ENCODE measurements around the gene MAPK11.

The MAPK11 gene

GRCh38 chr22:50292643-50293440 lies 22.7 kb upstream of the MAPK11 start:
- Histone ChIP-seq H3K27ac (ENCODE audit: low read depth, low read length) (peak overlapping the region; percentile 81), H3K36me3 (ENCODE audit: control insufficient read depth, insufficient read depth, low read length) (peaks cover 33% of the 10 kb centered on the region), H3K27me3 (ENCODE audit: control insufficient read depth, insufficient read depth, low read length) (no peaks in the 10 kb centered on the region), H3K4me3 (ENCODE audit: low read depth, low read length) (0 out of 2 replicates have a peak overlapping the region, but pooled peaks have one; percentile 1), H3K9me3 (ENCODE audit: control insufficient read depth, insufficient read depth, low read length) (no peaks in the 10 kb centered on the region), H3K9ac (ENCODE audit: low read depth, low read length) (no peak overlapping the region), H3K4me1 (ENCODE audit: control insufficient read depth, insufficient read depth, low read length) (peaks cover 18% of the 10 kb centered on the region)

GRCh38 chr22:50289942-50290630 lies 19.9 kb upstream of the MAPK11 start:
- Histone ChIP-seq H3K36me3 (ENCODE audit: control insufficient read depth, insufficient read depth, low read length) (peaks cover 53% of the 10 kb centered on the region), H3K9me3 (ENCODE audit: control insufficient read depth, insufficient read depth, low read length) (no peaks in the 10 kb centered on the region), H3K9ac (ENCODE audit: low read depth, low read length) (no peak overlapping the region), H3K4me1 (ENCODE audit: control insufficient read depth, insufficient read depth, low read length) (peaks cover 18% of the 10 kb centered on the region), H3K4me3 (ENCODE audit: low read depth, low read length) (no peak overlapping the region), H3K27ac (ENCODE audit: low read depth, low read length) (no peak overlapping the region), H3K27me3 (ENCODE audit: control insufficient read depth, insufficient read depth, low read length) (no peaks in the 10 kb centered on the region)

GRCh38 chr22:50289151-50289941 lies 19.2 kb upstream of the MAPK11 start:
- Histone ChIP-seq H3K9me3 (ENCODE audit: control insufficient read depth, insufficient read depth, low read length) (no peaks in the 10 kb centered on the region), H3K9ac (ENCODE audit: low read depth, low read length) (no peak overlapping the region), H3K27ac (ENCODE audit: low read depth, low read length) (no peak overlapping the region), H3K4me1 (ENCODE audit: control insufficient read depth, insufficient read depth, low read length) (peaks cover 16% of the 10 kb centered on the region), H3K4me3 (ENCODE audit: low read depth, low read length) (no peak overlapping the region), H3K27me3 (ENCODE audit: control insufficient read depth, insufficient read depth, low read length) (no peaks in the 10 kb centered on the region), H3K36me3 (ENCODE audit: control insufficient read depth, insufficient read depth, low read length) (peaks cover 57% of the 10 kb centered on the region)

- Histone ChIP-seq H3K9ac (ENCODE audit: low read depth, low read length) (no peak overlapping the region), H3K4me1 (ENCODE audit: control insufficient read depth, insufficient read depth, low read length) (peaks cover 3% of the 10 kb centered on the region), H3K36me3 (ENCODE audit: control insufficient read depth, insufficient read depth, low read length) (peaks cover 68% of the 10 kb centered on the region), H3K27ac (ENCODE audit: low read depth, low read length) (no peak overlapping the region), H3K4me3 (ENCODE audit: low read depth, low read length) (no peak overlapping the region), H3K27me3 (ENCODE audit: control insufficient read depth, insufficient read depth, low read length) (no peaks in the 10 kb centered on the region), H3K9me3 (ENCODE audit: control insufficient read depth, insufficient read depth, low read length) (no peaks in the 10 kb centered on the region)
These were observed 17.6 kb upstream of the MAPK11 start for GRCh38 chr22:50287731-50288130.

- H3K9me3 ChIP-seq (ENCODE audit: control insufficient read depth, insufficient read depth, low read length), result no peaks in the 10 kb centered on the region
- no peaks in the 10 kb centered on the region for H3K4me1 ChIP-seq (ENCODE audit: control insufficient read depth, insufficient read depth, low read length)
- H3K4me3 ChIP-seq (ENCODE audit: low read depth, low read length), result no peak overlapping the region
- H3K36me3 ChIP-seq (ENCODE audit: control insufficient read depth, insufficient read depth, low read length), result peaks cover 77% of the 10 kb centered on the region
- H3K27me3 ChIP-seq (ENCODE audit: control insufficient read depth, insufficient read depth, low read length), result no peaks in the 10 kb centered on the region
- no peak overlapping the region for H3K27ac ChIP-seq (ENCODE audit: low read depth, low read length)
- H3K9ac ChIP-seq (ENCODE audit: low read depth, low read length), result no peak overlapping the region
These were observed 16.6 kb upstream of the MAPK11 start for GRCh38 chr22:50286701-50287318.

- no peak overlapping the region for H3K27ac ChIP-seq (ENCODE audit: low read depth, low read length)
- no peak overlapping the region for H3K9ac ChIP-seq (ENCODE audit: low read depth, low read length)
- no peak overlapping the region for H3K4me3 ChIP-seq (ENCODE audit: low read depth, low read length)
- H3K9me3 ChIP-seq (ENCODE audit: control insufficient read depth, insufficient read depth, low read length), result no peaks in the 10 kb centered on the region
- H3K36me3 ChIP-seq (ENCODE audit: control insufficient read depth, insufficient read depth, low read length), result peaks cover 78% of the 10 kb centered on the region
- H3K4me1 ChIP-seq (ENCODE audit: control insufficient read depth, insufficient read depth, low read length), result no peaks in the 10 kb centered on the region
- no peaks in the 10 kb centered on the region for H3K27me3 ChIP-seq (ENCODE audit: control insufficient read depth, insufficient read depth, low read length)
These were observed 16.1 kb upstream of the MAPK11 start for GRCh38 chr22:50286275-50286674.

- Histone ChIP-seq H3K9ac (ENCODE audit: low read depth, low read length) (no peak overlapping the region), H3K27ac (ENCODE audit: low read depth, low read length) (no peak overlapping the region), H3K9me3 (ENCODE audit: control insufficient read depth, insufficient read depth, low read length) (no peaks in the 10 kb centered on the region), H3K4me3 (ENCODE audit: low read depth, low read length) (no peak overlapping the region), H3K4me1 (ENCODE audit: control insufficient read depth, insufficient read depth, low read length) (no peaks in the 10 kb centered on the region), H3K36me3 (ENCODE audit: control insufficient read depth, insufficient read depth, low read length) (peaks cover 81% of the 10 kb centered on the region), H3K27me3 (ENCODE audit: control insufficient read depth, insufficient read depth, low read length) (no peaks in the 10 kb centered on the region)
These were observed 15.5 kb upstream of the MAPK11 start for GRCh38 chr22:50285568-50286229.

GRCh38 chr22:50284479-50284878 lies 14.3 kb upstream of the MAPK11 start:
- Histone ChIP-seq H3K4me1 (ENCODE audit: control insufficient read depth, insufficient read depth, low read length) (no peaks in the 10 kb centered on the region), H3K27me3 (ENCODE audit: control insufficient read depth, insufficient read depth, low read length) (no peaks in the 10 kb centered on the region), H3K27ac (ENCODE audit: low read depth, low read length) (no peak overlapping the region), H3K36me3 (ENCODE audit: control insufficient read depth, insufficient read depth, low read length) (peaks cover 82% of the 10 kb centered on the region), H3K4me3 (ENCODE audit: low read depth, low read length) (no peak overlapping the region), H3K9me3 (ENCODE audit: control insufficient read depth, insufficient read depth, low read length) (no peaks in the 10 kb centered on the region), H3K9ac (ENCODE audit: low read depth, low read length) (no peak overlapping the region)

- H3K36me3 ChIP-seq (ENCODE audit: control insufficient read depth, insufficient read depth, low read length), result peaks cover 82% of the 10 kb centered on the region
- H3K27ac ChIP-seq (ENCODE audit: low read depth, low read length), result no peak overlapping the region
- no peaks in the 10 kb centered on the region for H3K27me3 ChIP-seq (ENCODE audit: control insufficient read depth, insufficient read depth, low read length)
- H3K4me1 ChIP-seq (ENCODE audit: control insufficient read depth, insufficient read depth, low read length), result no peaks in the 10 kb centered on the region
- H3K9ac ChIP-seq (ENCODE audit: low read depth, low read length), result no peak overlapping the region
- no peaks in the 10 kb centered on the region for H3K9me3 ChIP-seq (ENCODE audit: control insufficient read depth, insufficient read depth, low read length)
- H3K4me3 ChIP-seq (ENCODE audit: low read depth, low read length), result no peak overlapping the region
These were observed 13.6 kb upstream of the MAPK11 start for GRCh38 chr22:50283821-50284220.

- H3K4me1 ChIP-seq (ENCODE audit: control insufficient read depth, insufficient read depth, low read length), result no peaks in the 10 kb centered on the region
- H3K27me3 ChIP-seq (ENCODE audit: control insufficient read depth, insufficient read depth, low read length), result no peaks in the 10 kb centered on the region
- H3K9ac ChIP-seq (ENCODE audit: low read depth, low read length), result no peak overlapping the region
- no peak overlapping the region for H3K27ac ChIP-seq (ENCODE audit: low read depth, low read length)
- peaks cover 83% of the 10 kb centered on the region for H3K36me3 ChIP-seq (ENCODE audit: control insufficient read depth, insufficient read depth, low read length)
- H3K9me3 ChIP-seq (ENCODE audit: control insufficient read depth, insufficient read depth, low read length), result no peaks in the 10 kb centered on the region
- no peak overlapping the region for H3K4me3 ChIP-seq (ENCODE audit: low read depth, low read length)
These were observed 12.4 kb upstream of the MAPK11 start for GRCh38 chr22:50282361-50283155.
